Measurements from ENCODE around the gene INSYN2A. TPM values are rescaled to one million over a fixed set of nuclear protein-coding genes. Genes with fewer than 3 reads are reported as not detected.

The INSYN2A gene
- total RNA-seq, 1 experiment from 2014 or later, result not detected

DNA sequence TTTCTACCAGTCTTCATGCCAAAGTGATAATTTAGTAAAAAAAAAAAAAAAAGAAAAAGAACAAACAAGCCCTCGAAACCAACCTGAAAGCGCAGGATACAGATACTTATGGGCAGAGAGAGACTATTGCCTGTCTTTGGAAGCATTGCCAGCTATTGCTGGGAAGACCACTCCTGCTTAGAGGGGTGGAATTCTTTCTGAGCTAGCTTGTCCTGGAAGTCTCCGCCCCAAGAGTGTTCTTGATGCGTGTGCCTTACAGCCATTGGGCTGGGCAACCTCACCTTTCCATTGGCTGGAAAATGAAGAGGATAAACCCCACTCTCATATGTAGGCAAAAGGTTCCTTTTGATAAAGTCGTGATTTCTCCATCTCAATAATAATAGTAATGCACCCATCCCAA is 19.9 kb upstream of the INSYN2A start:
- Histone ChIP-seq H3K4me1 (ENCODE audit: insufficient read depth, low read length, poor library complexity, severe bottlenecking) (peaks cover 3% of the 10 kb centered on the region), H3K27ac (ENCODE audit: low read depth, low read length, poor library complexity, severe bottlenecking) (no peak overlapping the region), H3K9me3 (ENCODE audit: low read depth, low read length, poor library complexity, severe bottlenecking) (no peaks in the 10 kb centered on the region), H3K27me3 (replicated peaks; ENCODE audit: insufficient read depth, low read depth, low read length, poor library complexity) (no peaks in the 10 kb centered on the region), H3K36me3 (ENCODE audit: insufficient read depth, low read length, poor library complexity, severe bottlenecking) (no peaks in the 10 kb centered on the region), H3K4me3 (ENCODE audit: low read depth, low read length, poor library complexity, severe bottlenecking) (no peak overlapping the region)
- POLR2A ChIA-PET (ENCODE audit: low non-redundant PET), result no interaction called here
- CTCF ChIA-PET, result no interaction called here
- TF ChIP-seq, protein P1, sequence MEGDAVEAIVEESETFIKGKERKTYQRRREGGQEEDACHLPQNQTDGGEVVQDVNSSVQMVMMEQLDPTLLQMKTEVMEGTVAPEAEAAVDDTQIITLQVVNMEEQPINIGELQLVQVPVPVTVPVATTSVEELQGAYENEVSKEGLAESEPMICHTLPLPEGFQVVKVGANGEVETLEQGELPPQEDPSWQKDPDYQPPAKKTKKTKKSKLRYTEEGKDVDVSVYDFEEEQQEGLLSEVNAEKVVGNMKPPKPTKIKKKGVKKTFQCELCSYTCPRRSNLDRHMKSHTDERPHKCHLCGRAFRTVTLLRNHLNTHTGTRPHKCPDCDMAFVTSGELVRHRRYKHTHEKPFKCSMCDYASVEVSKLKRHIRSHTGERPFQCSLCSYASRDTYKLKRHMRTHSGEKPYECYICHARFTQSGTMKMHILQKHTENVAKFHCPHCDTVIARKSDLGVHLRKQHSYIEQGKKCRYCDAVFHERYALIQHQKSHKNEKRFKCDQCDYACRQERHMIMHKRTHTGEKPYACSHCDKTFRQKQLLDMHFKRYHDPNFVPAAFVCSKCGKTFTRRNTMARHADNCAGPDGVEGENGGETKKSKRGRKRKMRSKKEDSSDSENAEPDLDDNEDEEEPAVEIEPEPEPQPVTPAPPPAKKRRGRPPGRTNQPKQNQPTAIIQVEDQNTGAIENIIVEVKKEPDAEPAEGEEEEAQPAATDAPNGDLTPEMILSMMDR (conservative IDR thresholded peaks at IDR 0.05; ENCODE audit: low read depth, low read length), result no peak
- no peak for TF ChIP-seq EZH2 (IDR thresholded peaks at IDR 0.05; ENCODE audit: borderline replicate concordance, low read depth, low read length, poor library complexity, severe bottlenecking)
- DNase-seq (ENCODE audit: low spot score), result no peak
- BruUV-seq (replicated peaks), result no TSS peak
- intact Hi-C loops (cut with micrococcal nuclease; ENCODE audit: unreplicated experiment), result no loop called here

DNA sequence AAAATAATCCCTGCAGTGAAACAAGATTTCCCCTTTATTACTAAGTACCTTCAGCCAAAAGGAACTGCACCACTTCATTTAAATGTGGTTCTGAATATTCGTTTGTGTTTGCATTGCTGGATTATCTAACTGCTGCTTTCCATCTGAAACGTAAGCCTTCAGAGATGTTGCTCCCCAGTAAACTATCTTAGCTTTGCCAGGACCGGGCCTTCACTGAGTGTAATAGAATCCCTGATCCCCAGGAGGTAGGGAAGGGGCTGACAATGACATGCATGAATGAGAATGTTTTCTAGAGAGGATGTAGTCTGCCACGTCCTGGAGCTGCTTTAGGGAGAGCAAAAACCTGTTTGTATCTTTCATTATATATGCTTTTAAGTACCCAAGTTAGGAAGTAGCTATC is 19.5 kb upstream of the INSYN2A start:
- no TSS peak for BruUV-seq (replicated peaks)
- Histone ChIP-seq H3K9me3 (ENCODE audit: low read depth, low read length, poor library complexity, severe bottlenecking) (no peaks in the 10 kb centered on the region), H3K4me3 (ENCODE audit: low read depth, low read length, poor library complexity, severe bottlenecking) (no peak overlapping the region), H3K27me3 (replicated peaks; ENCODE audit: insufficient read depth, low read depth, low read length, poor library complexity) (no peaks in the 10 kb centered on the region), H3K27ac (ENCODE audit: low read depth, low read length, poor library complexity, severe bottlenecking) (no peak overlapping the region), H3K36me3 (ENCODE audit: insufficient read depth, low read length, poor library complexity, severe bottlenecking) (no peaks in the 10 kb centered on the region), H3K4me1 (ENCODE audit: insufficient read depth, low read length, poor library complexity, severe bottlenecking) (peaks cover 3% of the 10 kb centered on the region)
- intact Hi-C loops (cut with micrococcal nuclease; ENCODE audit: unreplicated experiment), result no loop called here
- no peak for TF ChIP-seq EZH2 (IDR thresholded peaks at IDR 0.05; ENCODE audit: borderline replicate concordance, low read depth, low read length, poor library complexity, severe bottlenecking)
- TF ChIP-seq, protein P1 (conservative IDR thresholded peaks at IDR 0.05; ENCODE audit: low read depth, low read length), result no peak
- ChIA-PET POLR2A (ENCODE audit: low non-redundant PET) (no interaction called here), CTCF (no interaction called here)
- DNase-seq (ENCODE audit: low spot score), result peak; percentile 23

DNA sequence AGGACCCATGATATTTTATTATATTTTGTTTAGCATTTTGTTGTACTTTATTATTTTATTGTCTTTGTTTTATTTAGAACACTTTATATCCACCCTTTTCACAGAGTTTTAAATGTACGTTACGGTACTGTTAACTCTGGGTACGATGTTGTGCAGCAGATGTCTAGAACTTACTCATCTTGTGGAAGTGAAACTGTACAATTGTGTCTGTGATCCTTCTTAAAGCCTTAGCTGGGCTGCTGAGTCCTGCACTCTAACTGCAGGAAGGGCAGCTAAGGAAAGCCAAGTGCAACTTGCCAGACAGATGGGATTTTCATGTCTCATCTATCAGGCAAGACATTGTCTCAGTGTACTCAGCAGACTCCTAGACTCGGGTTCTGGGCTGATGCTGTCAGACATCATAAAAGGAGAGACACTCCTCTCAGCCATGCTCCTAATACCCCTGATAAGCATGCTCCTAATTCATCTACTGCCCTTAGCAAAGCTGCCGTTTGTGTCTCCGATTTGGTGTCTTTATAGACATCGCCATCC is 14.6 kb upstream of the INSYN2A start:
- intact Hi-C loops (cut with micrococcal nuclease; ENCODE audit: unreplicated experiment), result no loop called here
- no peak overlapping the region for H3K4me3 ChIP-seq (ENCODE audit: low read depth, low read length, poor library complexity, severe bottlenecking)
- BruUV-seq (replicated peaks), result no TSS peak
- H3K27ac ChIP-seq (ENCODE audit: low read depth, low read length, poor library complexity, severe bottlenecking), result no peak overlapping the region
- no peaks in the 10 kb centered on the region for H3K36me3 ChIP-seq (ENCODE audit: insufficient read depth, low read length, poor library complexity, severe bottlenecking)
- CTCF ChIA-PET, result no interaction called here
- H3K4me1 ChIP-seq (ENCODE audit: insufficient read depth, low read length, poor library complexity, severe bottlenecking), result peaks cover 3% of the 10 kb centered on the region
- H3K27me3 ChIP-seq (replicated peaks; ENCODE audit: insufficient read depth, low read depth, low read length, poor library complexity), result no peaks in the 10 kb centered on the region
- TF ChIP-seq, protein P1 (conservative IDR thresholded peaks at IDR 0.05; ENCODE audit: low read depth, low read length), result no peak
- TF ChIP-seq EZH2 (IDR thresholded peaks at IDR 0.05; ENCODE audit: borderline replicate concordance, low read depth, low read length, poor library complexity, severe bottlenecking), result no peak
- DNase-seq (ENCODE audit: low spot score), result no peak
- POLR2A ChIA-PET (ENCODE audit: low non-redundant PET), result interaction anchor here (0.5 kb wide), 1 partner anchor 402 kb away, joined by 11 read pairs; no protein-coding TSS in a partner anchor
- H3K9me3 ChIP-seq (ENCODE audit: low read depth, low read length, poor library complexity, severe bottlenecking), result no peaks in the 10 kb centered on the region
